GM18519 (cell line): ENCODE data around the gene PDGFB.
"Not testable (repeated sequence)": the region's sequence is repeated elsewhere in the genome, so short reads cannot be mapped to it uniquely, and the experiment has no call there.

ENCODE experiments used
- ATAC-seq: cut with Tn5 transposase; IDR thresholded peaks from one replicate; pipeline ENCODE4 v1.9.1; 2021; ENCODE audit warnings: mild to moderate bottlenecking, moderate library complexity; ENCODE audit not compliant: unreplicated experiment, low FRiP score

The PDGFB gene

DNA sequence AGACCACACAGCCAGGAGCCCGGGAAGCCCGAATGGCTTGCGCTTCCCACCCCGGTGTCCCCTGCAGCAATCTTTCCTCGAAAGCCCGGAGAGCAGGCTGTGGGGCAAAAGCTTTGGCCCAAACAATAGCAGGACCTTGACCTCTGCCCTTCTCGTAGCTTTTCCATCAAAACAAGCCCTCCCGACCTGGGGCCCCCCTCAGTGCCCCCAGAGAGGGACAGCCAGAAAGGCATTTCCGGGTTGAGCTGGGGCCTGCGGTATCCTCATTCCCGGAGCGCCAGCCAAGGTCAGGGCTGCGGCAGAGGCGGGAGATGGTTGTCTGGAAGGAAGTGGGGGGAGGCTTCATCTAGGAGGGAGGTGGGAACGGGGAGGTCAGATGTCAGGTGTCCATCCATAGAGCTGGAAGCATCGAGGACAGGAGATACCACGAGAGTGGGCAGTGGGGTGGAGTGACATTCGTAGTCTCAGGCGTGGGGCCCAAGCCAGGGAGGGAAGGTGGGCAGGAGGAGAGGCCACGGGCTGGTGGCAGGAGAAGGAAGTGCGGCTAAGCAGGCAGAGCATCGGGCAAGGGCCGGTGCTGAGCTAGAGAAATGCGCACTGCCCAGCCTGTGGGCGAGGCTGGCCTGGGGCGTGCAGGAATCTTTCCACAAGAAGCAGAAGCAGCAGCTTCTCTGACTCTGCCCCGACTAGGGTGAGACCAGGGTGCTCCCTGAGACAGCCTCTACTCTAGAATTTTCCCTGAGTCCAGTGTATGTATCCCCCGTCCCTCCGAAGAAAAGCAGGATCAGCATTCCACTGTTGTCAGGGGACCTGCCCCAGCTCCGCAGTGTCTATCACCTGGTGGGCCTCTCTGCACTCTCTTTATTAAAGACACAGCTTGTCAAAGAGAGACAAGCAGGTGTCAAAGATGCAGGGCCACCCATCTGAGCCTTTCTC is 14.3 kb downstream of the PDGFB start:
- no peak for ATAC-seq

DNA sequence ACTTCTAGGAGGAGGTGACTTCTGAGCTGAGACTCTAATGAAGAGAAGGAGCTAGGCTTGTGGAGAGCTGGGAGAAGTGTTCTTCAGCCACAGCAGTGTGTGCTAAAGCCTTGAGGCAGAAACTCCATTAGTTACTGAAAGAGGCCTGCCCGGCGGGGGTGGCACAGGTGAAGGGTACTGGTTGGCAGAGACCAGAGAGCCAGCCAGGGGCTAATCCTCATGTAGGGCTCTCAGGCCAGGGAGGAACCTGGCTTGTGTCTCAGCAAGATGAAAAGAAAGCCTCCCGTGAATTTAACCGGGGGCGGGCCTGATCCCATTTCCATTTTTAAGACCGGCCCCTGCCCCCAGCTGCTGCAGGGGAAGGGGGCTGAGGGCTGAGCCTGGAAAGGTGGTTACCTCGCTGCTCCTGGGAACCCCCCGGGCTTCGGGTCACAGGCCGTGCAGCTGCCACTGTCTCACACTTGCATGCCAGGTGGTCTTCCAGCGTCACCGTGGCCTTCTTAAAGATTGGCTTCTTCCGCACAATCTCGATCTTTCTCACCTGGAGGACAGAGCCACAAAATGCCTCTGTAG is 15.0 kb downstream of the PDGFB start:
- ATAC-seq: no peak

DNA sequence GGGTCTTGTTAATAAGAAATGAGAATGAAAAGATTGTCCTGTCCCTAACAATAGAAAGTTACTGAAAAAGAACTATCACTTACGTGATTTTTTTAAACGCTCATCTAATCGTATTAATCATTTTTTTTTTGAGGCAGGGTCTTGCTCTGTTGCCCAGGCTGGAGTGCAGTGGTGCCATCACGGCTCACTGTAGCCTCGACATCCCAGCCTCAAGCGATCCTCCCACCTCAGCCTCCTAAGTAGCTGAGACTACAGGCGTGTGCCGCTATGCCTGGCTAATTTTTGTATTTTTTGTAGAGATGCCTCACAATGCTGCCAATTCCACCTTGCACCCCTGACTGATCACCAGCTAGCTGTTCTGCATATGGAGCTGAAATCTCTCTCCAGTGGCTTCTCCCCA is 15.7 kb downstream of the PDGFB start:
- no peak for ATAC-seq

DNA sequence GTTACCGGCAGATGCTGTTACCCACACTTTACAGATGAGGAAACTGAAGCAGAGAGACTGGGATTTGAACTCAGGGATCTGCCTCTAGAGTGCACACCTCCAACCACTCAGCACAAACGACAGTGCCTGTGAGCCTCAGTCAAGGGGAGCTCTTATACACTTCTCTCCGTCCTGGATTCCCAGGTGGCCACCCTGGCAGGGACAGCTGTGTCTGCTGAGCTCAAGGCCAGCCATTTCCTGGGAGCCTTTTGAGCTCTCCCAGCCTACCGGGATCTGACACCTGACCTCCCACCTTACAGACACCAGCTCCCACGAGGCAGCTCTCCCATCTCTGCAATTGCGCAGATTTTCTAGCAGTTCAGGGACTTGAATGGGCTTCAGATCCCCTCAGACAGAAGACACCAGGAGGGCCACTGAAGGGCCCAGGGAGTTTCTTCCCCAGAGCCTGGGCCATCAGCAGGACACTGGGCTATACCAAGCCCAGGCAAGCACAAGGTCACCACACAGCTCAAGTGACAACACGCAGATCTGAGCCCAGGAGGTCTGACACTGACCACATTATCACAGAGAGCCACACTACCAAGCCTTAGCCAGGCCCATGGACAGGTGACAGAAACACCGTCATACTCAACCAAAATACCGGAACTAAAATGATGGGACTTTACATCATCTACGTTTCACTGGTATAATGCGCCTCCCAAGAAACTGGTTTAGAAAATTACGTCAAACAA is 17.1 kb downstream of the PDGFB start:
- no peak for ATAC-seq

DNA sequence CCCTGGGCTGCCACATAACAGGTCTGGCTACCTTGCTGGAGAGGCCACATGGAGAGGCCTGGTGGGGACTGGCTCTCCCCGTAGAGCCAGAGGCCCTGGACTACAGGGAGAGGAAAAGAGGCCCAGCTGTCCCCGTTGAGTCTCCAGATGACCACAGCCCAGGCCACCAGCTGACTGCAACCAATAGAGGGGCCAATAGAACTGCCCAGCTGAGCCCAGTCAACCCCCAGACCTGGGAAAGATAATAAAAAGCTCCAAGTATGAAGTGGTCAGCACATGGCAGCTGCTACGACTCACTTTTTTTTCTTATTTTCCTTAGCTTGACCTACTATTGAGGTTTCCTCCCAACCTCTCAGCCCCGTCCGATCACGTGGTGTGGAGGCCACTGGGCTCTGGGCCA is 18.4 kb downstream of the PDGFB start:
- no peak for ATAC-seq

DNA sequence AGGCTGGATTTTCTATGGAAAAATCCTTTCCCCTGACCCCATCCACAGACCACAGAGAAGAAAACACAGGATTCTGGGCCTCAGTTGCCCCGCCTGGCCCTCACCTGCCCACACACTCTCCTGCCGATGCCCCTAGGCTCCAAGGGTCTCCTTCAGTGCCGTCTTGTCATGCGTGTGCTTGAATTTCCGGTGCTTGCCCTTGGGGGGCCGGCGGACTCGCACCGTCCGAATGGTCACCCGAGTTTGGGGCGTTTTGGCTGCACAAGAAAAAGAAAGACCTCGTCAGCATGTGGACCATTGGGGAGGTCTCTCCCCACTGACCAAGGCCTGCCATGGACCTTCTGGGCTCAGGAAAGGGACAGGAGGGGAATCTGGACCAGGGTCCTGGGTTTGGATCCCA is 19.2 kb downstream of the PDGFB start:
- ATAC-seq: no peak

DNA sequence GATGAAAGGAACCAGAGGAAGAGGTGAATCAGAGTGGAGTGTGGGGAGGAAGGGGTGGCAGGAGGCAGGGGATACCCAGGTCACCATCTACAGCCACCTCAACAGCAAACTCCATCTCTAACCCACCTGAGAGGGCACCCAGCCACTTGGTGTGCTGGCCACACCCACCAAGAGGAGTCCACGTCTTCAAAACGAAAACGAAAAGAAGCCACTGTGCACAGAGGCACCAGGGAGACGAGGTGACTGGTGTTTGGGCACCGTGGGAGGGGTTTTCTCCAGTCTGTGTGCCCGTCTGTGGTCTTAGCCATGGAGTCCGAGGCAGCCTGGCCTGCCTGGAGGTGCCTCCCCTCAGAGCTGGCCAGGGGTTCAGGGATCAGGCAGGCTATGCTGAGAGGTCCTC is 20.2 kb downstream of the PDGFB start:
- ATAC-seq: no peak

DNA sequence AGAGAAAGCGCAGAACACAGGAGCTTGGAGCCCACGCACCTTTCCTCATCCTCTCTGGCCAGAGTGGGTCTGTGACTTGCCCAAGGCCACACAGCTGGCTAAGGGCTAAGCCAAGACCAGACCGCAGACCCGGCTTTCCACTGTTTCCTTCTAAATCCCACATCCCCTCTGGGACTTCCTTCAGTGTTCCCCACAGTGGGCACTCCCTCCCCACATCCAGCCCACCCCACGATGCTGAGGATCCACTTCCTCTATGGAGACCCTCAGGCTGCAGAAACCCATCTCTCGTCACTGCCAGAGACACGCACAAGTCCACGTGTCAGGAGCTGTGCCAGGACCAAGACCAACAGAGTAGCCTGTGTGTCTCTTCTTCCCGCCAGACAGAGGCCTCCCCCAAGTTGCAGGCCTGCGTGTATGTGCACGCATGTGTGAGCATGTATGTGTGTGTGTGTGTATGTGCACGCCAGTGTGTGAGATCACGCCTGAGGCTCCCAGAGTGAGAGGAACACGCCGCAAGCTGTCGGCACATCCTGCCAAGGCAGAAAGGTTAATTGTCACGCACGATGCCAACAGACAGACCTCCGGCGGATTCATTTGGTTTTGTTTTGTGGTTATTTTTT is 21.6 kb downstream of the PDGFB start:
- no peak for ATAC-seq

DNA sequence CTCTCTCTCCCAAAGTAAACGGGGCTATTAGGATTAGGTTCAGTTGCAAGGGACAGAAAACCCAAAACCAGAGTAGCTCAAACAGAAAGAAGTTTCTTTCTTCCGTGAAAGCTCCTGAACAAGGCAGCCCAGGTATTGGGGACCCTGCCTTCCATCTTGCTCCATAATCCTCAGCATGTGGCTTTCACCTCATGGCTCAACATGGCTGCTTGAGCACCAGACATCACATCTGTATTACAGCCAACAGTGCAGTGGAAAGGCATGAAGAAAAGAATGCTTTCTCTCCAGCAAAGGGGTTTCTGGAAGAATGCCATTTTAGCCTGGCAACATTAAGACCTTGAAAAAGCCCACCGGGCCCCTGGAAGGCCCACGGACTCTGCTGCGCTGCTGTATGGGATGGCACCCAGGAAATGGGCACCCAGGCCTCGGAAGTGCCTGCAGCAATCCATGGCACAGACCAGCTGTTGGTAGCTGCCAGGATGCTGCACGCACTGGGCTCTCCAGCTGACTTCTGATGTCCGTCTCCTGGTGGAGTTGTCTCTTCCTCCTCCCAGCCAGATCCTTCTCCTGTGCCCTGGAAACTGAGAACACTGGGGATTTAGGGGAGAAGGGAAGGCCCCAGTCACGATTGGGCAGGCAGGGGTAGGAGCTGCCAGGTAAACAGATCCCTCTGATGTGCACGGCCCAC is 22.6 kb downstream of the PDGFB start:
- no peak for ATAC-seq

DNA sequence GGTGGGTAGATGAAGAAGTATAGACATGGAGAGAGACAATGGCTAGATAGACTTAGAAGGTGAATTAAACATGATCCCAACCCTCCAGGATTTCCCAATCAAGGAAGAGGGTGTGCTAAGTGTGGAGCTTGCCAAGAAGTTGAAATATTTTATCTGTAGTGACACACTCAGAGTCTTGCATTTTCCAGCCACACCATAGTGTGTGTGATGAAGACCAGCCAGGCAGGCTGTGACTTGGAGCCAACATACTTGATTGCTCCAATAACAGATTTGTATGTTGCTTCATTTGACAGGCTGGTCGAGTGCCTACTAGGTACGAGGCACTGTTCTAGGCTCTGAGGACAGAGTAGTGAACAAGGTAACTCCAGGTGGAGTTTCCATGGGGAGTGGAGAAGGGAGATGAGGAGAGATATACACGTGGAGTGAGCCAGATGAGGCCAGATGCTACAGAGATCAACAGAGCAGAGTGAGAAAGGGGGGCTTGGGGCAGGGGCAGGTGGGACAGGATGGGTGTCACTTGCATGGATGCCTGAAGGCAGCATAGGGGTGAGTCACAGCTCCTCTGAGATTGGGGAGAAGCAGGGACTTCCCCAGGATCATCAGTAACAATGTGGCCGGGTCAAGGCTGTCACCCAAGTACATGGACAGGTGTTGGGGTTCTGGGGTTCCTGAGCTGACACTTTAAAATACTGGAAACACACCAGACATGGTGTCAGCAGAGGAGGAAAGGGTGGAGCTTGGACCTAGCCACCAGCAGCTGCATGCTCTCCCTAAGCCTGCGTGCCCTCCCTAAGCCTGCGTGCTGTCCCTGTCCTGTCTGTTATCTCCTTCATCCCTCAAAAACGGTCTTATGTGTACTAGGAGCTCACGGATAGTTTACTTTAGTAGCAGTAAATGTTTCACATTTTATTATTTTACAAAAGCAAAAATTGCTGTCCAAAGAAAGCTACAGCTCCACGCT is 23.6 kb downstream of the PDGFB start:
- no peak for ATAC-seq

DNA sequence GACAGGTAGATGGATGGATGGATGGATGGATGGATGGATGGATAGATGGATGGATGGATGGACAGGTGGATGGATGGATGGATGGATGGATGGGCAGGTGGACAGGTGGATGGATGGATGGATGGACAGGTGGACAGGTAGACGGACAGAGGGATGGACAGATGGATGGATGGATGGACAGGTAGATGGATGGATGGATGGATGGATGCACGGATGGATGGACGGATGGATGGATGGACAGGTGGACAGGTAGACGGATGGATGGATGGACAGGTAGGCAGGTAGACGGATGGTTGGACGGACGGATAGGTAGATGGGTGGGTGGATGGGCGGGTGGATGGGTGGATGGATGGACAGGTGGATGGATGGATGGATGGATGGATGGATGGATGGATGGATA is 24.3 kb downstream of the PDGFB start:
- no peak for ATAC-seq

DNA sequence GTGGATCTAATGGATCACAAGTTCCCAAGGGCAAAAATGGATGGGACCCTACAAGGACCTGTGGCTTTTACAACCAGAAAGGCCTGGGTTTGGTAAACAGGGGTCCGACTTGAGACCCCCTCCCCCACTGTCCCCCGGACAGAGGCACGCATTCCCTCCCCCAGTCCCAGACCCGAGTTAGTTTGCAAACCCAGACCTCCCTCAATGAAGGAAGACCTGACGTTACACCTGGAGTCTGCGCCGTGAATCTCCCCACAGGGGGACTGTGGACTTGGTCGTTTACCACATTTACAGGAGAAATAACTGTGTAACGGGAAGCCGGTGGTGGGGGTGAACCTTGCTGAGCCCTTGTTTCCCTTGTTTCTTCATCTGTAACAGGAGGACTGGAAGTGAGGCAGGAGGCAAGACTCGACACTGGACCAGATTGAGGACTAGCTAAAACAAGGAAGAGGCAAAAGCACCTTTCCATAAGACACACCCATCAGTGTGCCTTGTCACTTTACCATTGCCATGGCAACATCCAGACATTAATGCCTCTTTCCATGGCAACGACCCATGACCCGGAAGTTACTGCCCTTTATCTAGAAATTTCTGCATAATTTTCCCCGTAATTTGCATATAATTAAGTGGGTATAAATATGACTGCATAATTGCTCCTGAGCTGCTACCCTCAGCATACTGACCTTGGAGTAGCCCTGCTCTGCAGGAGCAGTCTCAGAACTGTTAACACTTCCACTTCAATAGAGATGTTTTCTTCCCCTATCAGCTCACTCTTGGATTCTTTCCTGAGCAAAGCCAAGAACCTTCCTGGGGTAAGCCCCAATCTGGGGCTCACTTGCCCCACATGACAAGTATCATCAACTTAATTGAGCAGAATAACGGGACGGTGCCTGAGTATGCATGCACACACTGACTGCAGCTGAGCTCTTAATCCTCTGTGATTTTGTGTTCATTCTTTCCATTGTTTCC is 25.4 kb downstream of the PDGFB start:
- ATAC-seq: no peak

DNA sequence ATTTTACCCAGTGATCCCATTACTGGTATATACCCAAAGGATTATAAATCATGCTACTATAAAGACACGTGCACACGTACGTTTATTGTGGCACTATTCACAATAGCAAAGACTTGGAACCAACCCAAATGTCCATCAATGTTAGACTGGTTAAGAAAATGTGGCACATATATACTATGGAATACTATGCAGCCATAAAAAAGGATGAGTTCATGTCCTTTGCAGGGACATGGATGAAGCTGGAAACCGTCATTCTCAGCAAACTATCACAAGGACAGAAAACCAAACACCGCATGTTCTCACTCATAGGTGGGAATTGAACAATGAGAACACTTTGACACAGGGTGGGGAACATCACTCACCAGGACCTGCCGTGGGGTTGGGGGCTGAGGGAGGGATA is 26.4 kb downstream of the PDGFB start:
- not testable (repeated sequence) for ATAC-seq

DNA sequence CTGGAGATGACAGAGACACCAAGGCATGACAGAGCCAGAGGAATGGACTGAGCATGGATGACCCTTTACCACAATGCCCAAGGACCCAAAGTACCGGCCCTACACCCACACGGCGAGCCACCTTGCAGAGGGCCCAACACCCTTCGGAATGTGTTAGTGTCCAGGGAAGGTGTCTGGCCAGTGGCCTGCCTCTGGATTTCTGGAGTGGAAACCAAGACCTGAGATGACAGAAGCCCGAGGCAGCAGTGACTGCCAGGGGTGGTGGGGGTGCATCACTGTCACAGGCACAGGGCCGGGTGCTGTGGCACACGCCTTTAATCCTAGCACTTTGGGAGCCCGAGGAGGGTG is 28.7 kb downstream of the PDGFB start:
- no peak for ATAC-seq

DNA sequence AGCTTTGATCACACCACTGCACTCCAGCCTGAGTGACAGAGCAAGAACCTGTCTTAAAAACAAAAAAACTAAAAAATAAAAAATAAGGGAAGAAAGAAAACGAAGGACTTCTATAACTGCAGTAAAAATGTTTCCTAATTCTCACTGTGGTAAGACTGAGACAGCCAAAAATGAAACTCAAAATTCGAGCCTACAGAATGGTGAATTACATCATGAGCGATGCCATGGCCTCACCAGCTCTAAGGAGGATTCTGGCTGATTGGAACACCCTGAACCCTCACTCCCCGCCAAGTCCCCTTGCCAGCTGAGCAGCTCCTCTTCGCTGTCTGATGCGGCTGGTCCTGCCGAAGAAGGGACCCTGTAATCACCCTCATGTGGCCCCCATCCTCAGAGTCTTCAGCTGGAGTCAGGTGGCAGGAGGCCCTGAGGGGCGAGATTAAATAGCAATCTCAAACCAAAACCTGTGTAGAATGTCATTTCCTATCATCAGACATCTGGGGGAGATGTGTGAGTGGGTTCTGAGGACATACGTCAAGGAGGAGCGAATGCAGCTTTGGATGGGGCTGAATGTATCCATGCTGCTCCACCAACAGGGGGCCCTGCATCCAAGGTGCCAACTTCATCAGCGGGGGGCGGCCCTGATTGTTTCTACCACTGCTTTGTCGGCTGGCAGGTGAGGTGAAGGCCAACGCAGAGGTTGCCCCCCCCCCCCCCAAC is 29.2 kb downstream of the PDGFB start:
- no peak for ATAC-seq

DNA sequence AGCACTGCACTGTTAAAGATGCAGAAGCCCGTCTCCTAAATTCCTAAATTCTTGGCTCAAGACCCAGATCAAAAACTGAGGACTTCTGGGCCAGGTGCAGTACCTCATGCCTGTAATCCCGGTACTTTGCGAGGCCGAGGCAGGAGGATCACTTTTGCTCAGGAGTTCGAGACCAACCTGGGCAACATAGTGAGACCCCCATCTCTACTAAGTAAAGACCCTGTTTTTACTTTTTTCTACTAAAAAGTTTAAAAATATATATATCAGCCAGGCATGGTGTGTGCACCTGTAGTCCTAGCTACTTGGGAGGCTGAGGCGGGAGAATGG is 29.7 kb downstream of the PDGFB start:
- ATAC-seq: no peak

DNA sequence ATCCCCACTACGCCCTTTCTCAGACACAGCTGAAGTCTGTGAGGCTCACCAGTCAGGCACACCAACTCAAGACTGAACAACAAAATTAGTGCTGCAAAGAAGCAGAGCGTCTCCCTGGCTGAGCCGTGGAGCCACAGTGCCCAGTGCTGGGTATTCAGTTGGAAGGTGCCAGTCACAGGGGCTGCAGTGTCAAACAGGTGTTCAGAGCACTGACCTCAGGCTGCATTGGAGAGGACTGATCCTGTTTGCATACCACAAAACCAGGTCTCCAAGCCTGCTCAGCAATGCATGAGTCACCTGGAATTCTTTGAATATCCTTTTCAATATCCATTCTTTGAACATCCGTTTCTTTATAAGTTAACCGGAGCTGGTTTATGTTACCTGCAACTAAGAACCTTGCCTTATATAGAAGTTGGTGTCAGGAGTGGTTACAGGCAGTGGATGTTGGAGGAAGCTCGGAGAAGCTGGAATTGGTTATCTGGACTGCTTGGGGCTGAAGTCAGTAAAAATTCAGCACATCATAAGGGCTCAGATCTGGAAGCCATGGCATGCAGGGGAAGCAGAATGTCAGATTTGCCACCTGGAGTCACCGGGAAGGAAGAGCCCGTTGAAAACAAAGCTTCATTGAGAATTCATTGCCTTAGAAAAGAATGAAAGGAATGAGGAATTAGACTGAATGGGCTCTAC is 30.3 kb downstream of the PDGFB start:
- ATAC-seq: no peak
